Transverse colon (tissue), 4 donors: ENCODE measurements around the gene TUSC7.

ENCODE experiments used
- EP300 ChIP-seq: sonication (generic); formaldehyde crosslinking; IDR thresholded peaks from one replicate; pipeline ENCODE4 v1.6.1; 2017; ENCODE audit warnings: antibody characterized with exemption, low read depth
- POLR2A ChIP-seq: fragments of 450-650 bp; IDR thresholded peaks from one replicate; pipeline ENCODE4 v1.6.1; 2016; ENCODE audit warnings: antibody characterized with exemption, mild to moderate bottlenecking, moderate library complexity
- POLR2AphosphoS5 ChIP-seq, 3 donors: sonication (generic); formaldehyde crosslinking; IDR thresholded peaks; one replicate each; pipeline ENCODE4 v1.6.1; 2016; ENCODE audit warnings: antibody characterized with exemption in 3 of 3
- TF ChIP-seq, protein P1 (sequence below), 5 experiments: fragments of 200-600 bp in 3 of 5; fragments of 450-650 bp in 2 of 5; sonication (generic) in 3 of 5; IDR thresholded peaks; 1 replicate in 2 of 5; 2 replicates in 3 of 5; pipeline ENCODE4 v1.5.1; 2016 to 2017; ENCODE audit warnings: antibody characterized with exemption in 5 of 5, inconsistent platforms in 3 of 5, mild to moderate bottlenecking in 2 of 5, moderate library complexity in 1 of 5

DNA sequence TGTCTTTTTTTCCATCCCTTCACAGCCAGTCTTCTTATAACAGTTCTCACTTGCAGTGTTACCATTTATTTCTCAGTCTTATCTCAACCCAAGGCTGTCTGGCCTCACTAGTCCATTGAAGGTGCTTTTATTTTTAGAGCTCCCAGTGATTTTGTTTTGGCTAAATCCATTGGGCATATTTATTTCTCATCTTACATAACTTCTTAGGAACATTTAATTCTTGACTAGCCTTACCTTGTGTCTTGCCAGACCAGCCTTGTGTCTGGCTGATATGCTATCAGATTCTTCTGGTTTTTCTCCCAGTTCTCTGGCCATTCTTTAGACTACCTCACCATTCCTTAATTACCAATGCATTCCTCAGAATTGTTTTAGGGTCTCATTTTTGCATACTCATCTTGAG lies 42.3 kb upstream of the TUSC7 start:
- TF ChIP-seq, protein P1, sequence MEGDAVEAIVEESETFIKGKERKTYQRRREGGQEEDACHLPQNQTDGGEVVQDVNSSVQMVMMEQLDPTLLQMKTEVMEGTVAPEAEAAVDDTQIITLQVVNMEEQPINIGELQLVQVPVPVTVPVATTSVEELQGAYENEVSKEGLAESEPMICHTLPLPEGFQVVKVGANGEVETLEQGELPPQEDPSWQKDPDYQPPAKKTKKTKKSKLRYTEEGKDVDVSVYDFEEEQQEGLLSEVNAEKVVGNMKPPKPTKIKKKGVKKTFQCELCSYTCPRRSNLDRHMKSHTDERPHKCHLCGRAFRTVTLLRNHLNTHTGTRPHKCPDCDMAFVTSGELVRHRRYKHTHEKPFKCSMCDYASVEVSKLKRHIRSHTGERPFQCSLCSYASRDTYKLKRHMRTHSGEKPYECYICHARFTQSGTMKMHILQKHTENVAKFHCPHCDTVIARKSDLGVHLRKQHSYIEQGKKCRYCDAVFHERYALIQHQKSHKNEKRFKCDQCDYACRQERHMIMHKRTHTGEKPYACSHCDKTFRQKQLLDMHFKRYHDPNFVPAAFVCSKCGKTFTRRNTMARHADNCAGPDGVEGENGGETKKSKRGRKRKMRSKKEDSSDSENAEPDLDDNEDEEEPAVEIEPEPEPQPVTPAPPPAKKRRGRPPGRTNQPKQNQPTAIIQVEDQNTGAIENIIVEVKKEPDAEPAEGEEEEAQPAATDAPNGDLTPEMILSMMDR (IDR thresholded peaks at IDR 0.05), result no peak
- no peak for TF ChIP-seq POLR2A
- TF ChIP-seq POLR2AphosphoS5 (IDR thresholded peaks at IDR 0.05), result no peak
- no peak for TF ChIP-seq EP300
